HG03442 (cell line): ENCODE data around the gene SH3GL3.

ENCODE experiments used
- ATAC-seq: cut with Tn5 transposase; IDR thresholded peaks from one replicate; pipeline ENCODE4 v1.9.1; 2021; ENCODE audit warnings: mild to moderate bottlenecking, moderate library complexity; ENCODE audit not compliant: unreplicated experiment

Gene SH3GL3

DNA sequence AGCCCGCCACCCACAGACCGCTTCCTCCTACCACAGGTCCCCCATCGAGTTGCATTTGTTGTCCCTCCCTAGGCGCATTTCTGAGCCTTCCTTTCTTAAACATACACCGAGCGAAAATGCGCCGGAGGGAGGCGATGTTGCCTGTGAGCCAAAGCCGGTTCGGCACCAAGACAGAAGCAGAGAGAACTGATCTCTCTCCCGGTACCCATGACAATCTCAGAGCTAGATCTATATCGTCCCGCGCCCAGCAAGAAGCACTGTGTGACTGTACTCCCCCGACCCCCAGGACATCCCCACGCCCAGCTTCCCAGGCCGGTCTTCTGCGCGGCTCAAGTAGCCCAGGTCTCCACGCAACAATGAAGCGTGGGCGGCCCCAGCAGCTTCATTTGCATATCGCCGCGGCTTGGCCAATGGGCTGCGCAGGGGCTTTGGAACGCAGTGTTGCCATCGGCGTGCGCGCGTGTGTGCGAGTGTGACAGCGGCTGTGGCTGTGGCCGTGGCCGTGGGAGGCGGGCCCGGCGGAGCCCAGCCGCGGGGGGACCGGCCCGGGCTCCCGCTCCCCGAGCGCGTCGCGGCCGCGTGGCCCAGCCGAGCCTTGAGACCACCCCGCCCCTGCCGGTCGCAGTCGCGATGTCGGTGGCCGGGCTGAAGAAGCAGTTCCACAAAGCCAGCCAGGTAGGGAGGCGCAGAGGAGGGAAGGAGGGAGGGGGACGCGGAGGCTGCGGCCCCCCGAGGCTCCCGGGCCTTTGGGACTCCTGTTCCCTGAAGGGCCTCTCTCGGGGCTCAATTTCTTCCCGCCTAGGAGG lies at the start of gene SH3GL3:
SH3GL3 (plus strand) TSS at position 438 of the 806 bp plus-strand sequence; CDS start at position 631, 193 bp downstream.
- ATAC-seq = peak; percentile 57

- ATAC-seq = no peak
Measured at GRCh38 chr15:83398626-83399025, 48.5 kb upstream of the SH3GL3 start.

GRCh38 chr15:83404121-83404520 lies 43.0 kb upstream of the SH3GL3 start:
- no peak for ATAC-seq

- no peak for ATAC-seq
Measured at GRCh38 chr15:83410532-83410931, 36.6 kb upstream of the SH3GL3 start.

DNA sequence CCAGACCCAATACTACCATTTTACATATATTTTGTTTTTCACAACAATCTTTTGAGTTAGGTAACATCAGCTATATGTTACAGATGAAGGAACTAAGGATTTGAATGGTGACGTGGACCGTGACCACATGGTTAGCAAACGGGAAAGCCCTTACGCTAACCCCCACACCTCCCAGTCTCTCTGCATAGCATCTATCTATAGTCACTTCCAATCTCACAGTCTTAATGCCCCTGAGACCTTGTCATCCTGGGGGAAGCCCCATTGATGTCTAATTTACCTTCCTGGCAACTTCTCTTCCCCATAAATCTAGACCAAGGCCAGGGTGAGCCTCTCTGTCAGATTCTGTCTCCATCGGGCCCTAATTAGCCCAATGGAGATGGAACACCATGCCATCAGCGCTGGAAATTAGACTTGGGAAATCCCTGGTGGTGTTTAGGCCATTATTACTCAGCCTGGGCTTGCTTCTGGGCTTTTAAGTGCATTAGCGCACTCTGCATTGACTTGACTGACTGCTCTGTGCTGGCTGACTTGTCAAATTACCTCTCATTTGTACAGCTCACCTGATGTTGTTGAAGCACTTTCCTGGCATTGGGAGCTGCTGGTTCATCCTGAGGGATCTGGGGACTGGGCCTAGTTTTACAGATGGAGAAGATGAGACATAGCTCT lies 34.0 kb upstream of the SH3GL3 start:
- peak; percentile 68 for ATAC-seq

DNA sequence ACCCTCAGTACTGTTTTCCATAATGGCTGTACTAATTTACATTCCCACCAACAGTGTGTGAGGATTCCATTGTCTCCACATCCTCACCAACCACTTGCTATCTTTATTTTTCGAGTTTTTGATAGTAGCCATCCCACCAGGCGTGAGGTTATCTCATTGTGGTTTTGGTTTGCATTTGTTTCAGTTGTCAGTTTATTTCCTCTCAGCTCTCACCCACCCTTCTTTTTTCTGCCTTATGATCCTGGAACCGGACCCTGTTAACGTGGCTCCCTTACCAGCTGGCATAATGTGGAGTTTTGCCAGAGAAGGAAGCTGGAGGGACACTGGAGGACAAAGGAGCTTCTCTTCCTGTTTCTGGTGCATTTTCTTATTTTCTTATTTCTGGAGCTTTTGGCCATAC lies 25.1 kb upstream of the SH3GL3 start:
- ATAC-seq = no peak

- ATAC-seq = no peak
Measured at GRCh38 chr15:83422541-83422940, 24.6 kb upstream of the SH3GL3 start.

DNA sequence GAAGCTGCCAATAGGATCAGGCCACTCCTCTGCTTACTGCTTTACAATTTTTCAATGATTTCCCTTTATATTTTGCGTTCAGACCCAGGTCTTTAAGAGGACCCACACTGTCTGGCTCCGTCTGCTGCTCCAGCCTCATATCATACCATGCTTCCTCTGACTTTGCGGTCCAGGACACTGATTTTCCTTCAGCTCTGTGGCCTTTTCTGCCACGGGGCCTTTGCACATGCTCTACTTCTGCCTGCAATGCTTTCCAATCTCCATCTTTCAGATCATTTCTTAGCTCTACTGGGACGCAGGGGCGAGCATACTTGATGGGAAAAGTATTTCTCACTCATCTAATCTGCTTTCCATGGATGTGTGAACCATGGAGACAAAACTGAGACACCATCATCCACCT lies 23.0 kb upstream of the SH3GL3 start:
- no peak for ATAC-seq

DNA sequence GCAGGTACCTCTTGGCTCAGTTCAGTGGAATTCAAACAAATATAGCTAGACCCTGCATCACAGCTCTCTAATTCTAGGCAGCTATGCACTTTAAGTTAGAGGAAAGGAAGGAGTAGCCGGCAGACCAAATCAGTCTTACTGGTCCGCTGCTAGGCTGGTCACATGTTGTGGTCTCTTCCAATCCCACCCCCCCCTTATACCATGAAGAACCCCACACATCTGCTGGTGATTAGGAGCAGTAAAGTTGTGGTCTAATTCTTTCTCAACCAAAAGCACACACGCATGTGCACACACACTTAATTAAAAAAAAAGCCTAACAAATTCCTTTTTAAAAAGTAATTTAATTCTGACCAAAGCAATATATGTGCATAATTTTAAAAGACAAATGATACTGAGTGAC lies 16.7 kb upstream of the SH3GL3 start:
- ATAC-seq = no peak

DNA sequence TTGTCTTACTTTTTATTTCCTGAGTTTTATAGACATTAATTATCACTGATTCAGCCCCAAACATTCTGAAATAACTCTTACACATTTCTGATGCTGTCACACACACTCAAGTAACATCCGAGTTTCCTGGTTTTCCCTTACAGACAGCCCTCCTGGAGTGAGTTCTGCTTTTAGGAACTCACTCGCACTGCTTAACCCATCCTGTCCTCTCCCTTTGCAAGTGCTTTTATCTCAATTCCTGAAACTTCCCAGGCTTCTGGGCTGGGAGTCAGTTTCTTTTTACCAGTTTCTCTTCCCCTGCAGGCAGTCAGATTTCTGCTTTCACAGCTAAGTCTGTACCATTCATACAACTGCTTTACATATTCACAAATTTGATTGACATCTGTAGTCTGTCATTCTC lies 15.6 kb upstream of the SH3GL3 start:
- no peak for ATAC-seq

- ATAC-seq = no peak
Measured at GRCh38 chr15:83435202-83435601, 11.9 kb upstream of the SH3GL3 start.

- ATAC-seq = no peak
Measured at GRCh38 chr15:83435782-83436181, 11.4 kb upstream of the SH3GL3 start.

GRCh38 chr15:83436513-83437158 lies 10.5 kb upstream of the SH3GL3 start:
- ATAC-seq = no peak

DNA sequence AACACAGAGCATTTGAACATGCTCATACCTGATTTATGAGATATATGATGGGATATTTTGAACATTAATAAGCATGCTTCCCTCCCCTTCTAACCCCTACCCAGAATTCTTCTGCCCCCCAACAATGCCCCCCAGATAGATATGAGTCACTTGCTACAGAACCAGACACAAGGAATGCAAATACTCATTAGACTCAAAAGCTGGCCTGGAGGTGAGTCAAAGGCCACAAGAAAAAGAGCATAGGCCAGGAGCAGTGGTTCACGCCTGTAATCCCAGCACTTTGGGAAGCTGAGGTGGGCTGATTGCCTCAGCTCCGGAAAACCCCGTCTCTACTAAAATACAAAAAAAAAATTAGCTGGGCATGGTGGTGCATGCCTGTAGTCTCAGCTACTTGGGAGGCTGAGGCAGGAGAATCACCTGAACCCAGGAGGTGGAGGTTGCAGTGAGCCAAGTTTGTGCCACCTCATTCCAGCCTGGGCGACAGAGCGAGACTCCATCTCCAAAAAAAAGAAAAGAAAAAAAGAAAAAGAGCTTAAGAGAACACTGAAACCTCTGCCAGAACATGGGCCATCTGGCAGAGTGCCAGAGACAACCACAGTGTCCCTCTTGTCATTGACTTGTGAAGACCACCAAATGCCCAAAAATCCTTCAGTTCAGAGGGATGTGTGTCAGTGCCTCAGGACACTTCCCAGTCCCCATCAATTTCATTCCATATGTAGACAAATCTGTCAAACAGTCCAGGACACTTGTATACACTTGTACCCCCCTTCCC lies 3.9 kb upstream of the SH3GL3 start:
- ATAC-seq = no peak

- no peak for ATAC-seq
Measured at GRCh38 chr15:83444936-83445335, 2.2 kb upstream of the SH3GL3 start.

- ATAC-seq = no peak
Measured at GRCh38 chr15:83445643-83446042, 1.5 kb upstream of the SH3GL3 start.

- no peak for ATAC-seq
Measured at GRCh38 chr15:83446417-83446816, 724 bp upstream of the SH3GL3 start.

DNA sequence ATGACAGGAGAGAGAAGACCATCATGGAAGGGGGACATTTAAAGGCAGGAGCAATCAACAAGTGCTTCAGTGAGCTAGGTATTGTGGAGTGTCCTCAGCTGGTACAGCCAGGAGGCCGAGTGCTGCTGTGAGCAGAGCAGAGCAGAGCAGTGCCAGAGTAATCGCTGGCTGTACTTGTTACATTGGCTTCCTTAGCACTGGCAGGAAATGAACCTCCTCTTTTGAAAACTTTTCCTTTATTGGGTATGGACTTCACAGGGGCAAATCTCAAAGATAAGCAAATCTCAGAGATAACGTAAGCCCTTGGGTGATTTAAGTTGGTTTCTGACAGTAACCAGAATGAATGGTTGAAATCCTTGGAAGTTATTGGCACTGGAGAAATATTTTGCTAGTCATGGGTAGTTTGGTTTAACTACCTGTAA lies 2.1 kb downstream of the SH3GL3 start:
- ATAC-seq = no peak

DNA sequence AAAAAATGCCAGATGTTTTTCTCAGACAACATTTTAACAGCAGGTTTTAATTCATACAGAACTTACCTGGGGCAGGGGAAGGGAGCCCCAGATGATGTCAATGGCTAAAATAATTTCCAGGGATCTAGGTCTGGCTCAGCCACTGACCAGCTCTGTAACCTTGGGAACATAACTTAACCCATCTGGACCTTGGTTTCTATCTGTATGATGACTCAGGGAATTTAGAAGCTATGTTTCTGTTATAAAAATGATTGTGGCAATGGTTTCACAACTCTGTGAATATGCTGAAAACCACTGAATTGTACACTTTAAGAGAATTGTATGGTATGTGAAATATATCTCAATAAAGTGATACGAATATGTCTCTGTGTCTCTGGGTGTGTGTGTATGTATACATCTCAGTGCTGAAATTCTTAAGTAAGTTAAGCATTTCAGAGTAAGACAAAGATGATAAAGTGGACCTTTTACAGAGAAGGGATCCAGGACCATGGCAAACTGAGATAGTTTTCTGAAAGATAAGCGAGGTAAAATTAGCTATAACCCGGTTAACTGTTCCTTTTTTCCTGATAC lies 2.9 kb downstream of the SH3GL3 start:
- no peak for ATAC-seq

DNA sequence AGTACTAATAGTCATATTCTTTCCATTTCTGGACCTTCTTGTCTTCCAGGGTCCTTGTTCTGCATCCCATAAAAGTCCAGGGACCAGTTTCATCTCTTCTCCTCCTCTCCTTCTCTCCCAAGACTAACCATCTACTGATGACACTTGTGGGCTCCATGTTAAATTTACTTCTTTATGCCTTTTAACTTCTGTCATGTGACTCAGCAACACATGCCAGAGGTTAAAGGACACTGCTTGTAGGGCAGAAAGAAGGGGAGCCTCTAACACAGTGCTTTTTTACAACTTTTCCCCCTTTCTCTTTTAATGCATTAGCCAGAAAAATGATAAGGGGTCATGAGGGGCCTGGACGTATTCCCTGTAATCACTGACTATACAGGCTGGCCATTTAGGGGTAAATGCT lies 10.0 kb downstream of the SH3GL3 start:
- no peak for ATAC-seq

- no peak for ATAC-seq
Measured at GRCh38 chr15:83458381-83458780, 11.2 kb downstream of the SH3GL3 start.
